HEK293 (cell line): ENCODE data around the gene CIDEA.

Experiments used
- CTCF ChIA-PET: fragments of 350-600 bp; formaldehyde crosslinking; extraction: SDS; loops from one replicate; lab custom pipeline; 2021; ENCODE audit warnings: antibody characterized with exemption; lab: Yijun Ruan, JAX
- POLR2A ChIA-PET: fragments of 300-600 bp; formaldehyde crosslinking; extraction: SDS; loops from one replicate; lab custom pipeline; 2020; ENCODE audit warnings: antibody characterized with exemption, inconsistent platforms; lab: Yijun Ruan, JAX
- H3K27ac ChIP-seq: fragments of 200-500 bp; sonication (Bioruptor generic); 2 replicates; pipeline ENCODE4 v1.5.1; 2014; ENCODE audit warnings: low read depth, low read length, control low read depth, inconsistent platforms; ENCODE audit errors: extremely low read depth
- H3K36me3 ChIP-seq, 2 experiments: fragments of 200-500 bp in 1 of 2; sonication (Bioruptor generic) in 1 of 2; 1 replicate in 1 of 2; 2 replicates in 1 of 2; pipeline ENCODE4 v1.5.1; 2014 to 2017; ENCODE audit warnings: inconsistent platforms in 2 of 2, low read length in 2 of 2; ENCODE audit not compliant: control insufficient read depth in 2 of 2, insufficient read depth in 1 of 2
- H3K4me1 ChIP-seq: fragments of 200-500 bp; sonication (Bioruptor generic); 2 replicates; pipeline ENCODE4 v1.5.1; 2014; ENCODE audit warnings: mild to moderate bottlenecking, low read length, inconsistent platforms; ENCODE audit not compliant: control insufficient read depth, insufficient read depth
- H3K4me3 ChIP-seq: 2 replicates; pipeline ENCODE4 v1.5.1; 2011; ENCODE audit warnings: low read depth, mild to moderate bottlenecking, control low read depth, low read length, moderate library complexity
- H3K9me3 ChIP-seq: fragments of 200-500 bp; sonication (Bioruptor generic); 2 replicates; pipeline ENCODE4 v1.5.1; 2014; ENCODE audit warnings: low read depth, low read length, inconsistent platforms; ENCODE audit not compliant: control insufficient read depth, insufficient read depth
- ATF2 ChIP-seq: fragments of 450-650 bp; formaldehyde crosslinking; IDR thresholded peaks from 2 replicates; pipeline ENCODE4 v1.5.1; 2016; ENCODE audit warnings: missing biosample characterization, missing genetic modification characterization, low read depth
- REPIN1 ChIP-seq: fragments of 450-650 bp; formaldehyde crosslinking; IDR thresholded peaks from 2 replicates; pipeline ENCODE4 v1.5.1; 2017; ENCODE audit warnings: missing biosample characterization, missing genetic modification characterization, low read depth
- SCRT1 ChIP-seq: fragments of 450-650 bp; formaldehyde crosslinking; IDR thresholded peaks from 2 replicates; pipeline ENCODE4 v1.5.1; 2016; ENCODE audit warnings: missing biosample characterization, missing genetic modification characterization, borderline replicate concordance
- ZBTB44 ChIP-seq: fragments of 450-650 bp; IDR thresholded peaks from 2 replicates; pipeline ENCODE4 v1.5.1; 2018; ENCODE audit warnings: missing biosample characterization, mild to moderate bottlenecking, missing genetic modification characterization
- ZFP69B ChIP-seq: fragments of 450-650 bp; formaldehyde crosslinking; IDR thresholded peaks from 2 replicates; pipeline ENCODE4 v1.5.1; 2016; ENCODE audit warnings: missing biosample characterization, missing genetic modification characterization
- ZNF114 ChIP-seq: fragments of 450-650 bp; formaldehyde crosslinking; IDR thresholded peaks from 2 replicates; pipeline ENCODE4 v1.5.0; 2017; ENCODE audit warnings: missing biosample characterization, missing genetic modification characterization
- ZNF202 ChIP-seq: fragments of 450-650 bp; formaldehyde crosslinking; IDR thresholded peaks from 2 replicates; pipeline ENCODE4 v1.5.1; 2016; ENCODE audit warnings: missing biosample characterization, missing genetic modification characterization, borderline replicate concordance
- ZNF311 ChIP-seq: fragments of 450-650 bp; formaldehyde crosslinking; IDR thresholded peaks from 2 replicates; pipeline ENCODE4 v1.5.1; 2017; ENCODE audit warnings: missing biosample characterization, missing genetic modification characterization, borderline replicate concordance
- ZNF341 ChIP-seq: fragments of 450-650 bp; formaldehyde crosslinking; IDR thresholded peaks from 2 replicates; pipeline ENCODE4; 2016; ENCODE audit warnings: low read depth, missing biosample characterization, missing genetic modification characterization
- ZNF391 ChIP-seq: fragments of 450-650 bp; formaldehyde crosslinking; IDR thresholded peaks from 2 replicates; pipeline ENCODE4 v1.5.1; 2016; ENCODE audit warnings: low read depth, missing biosample characterization, missing genetic modification characterization, borderline replicate concordance
- ZNF433 ChIP-seq: fragments of 450-650 bp; formaldehyde crosslinking; IDR thresholded peaks from 2 replicates; pipeline ENCODE4 v1.5.1; 2016; ENCODE audit warnings: missing biosample characterization, missing genetic modification characterization, low read depth
- ZNF513 ChIP-seq: fragments of 450-650 bp; IDR thresholded peaks from 2 replicates; pipeline ENCODE4 v1.5.1; 2018; ENCODE audit warnings: missing biosample characterization, missing genetic modification characterization
- ZNF558 ChIP-seq: fragments of 450-650 bp; formaldehyde crosslinking; IDR thresholded peaks from 2 replicates; pipeline ENCODE4 v1.5.1; 2016; ENCODE audit warnings: missing biosample characterization, missing genetic modification characterization
- ZNF658 ChIP-seq: fragments of 450-650 bp; formaldehyde crosslinking; IDR thresholded peaks from 2 replicates; pipeline ENCODE4; 2016; ENCODE audit warnings: missing biosample characterization, missing genetic modification characterization
- ZNF707 ChIP-seq: fragments of 450-650 bp; formaldehyde crosslinking; IDR thresholded peaks from 2 replicates; pipeline ENCODE4 v1.5.1; 2016; ENCODE audit warnings: missing biosample characterization, missing genetic modification characterization
- ZNF768 ChIP-seq: fragments of 450-650 bp; formaldehyde crosslinking; IDR thresholded peaks from 2 replicates; pipeline ENCODE4 v1.5.1; 2018; ENCODE audit warnings: missing biosample characterization, mild to moderate bottlenecking, missing genetic modification characterization
- ZSCAN23 ChIP-seq: fragments of 450-650 bp; formaldehyde crosslinking; IDR thresholded peaks from 2 replicates; pipeline ENCODE4 v1.5.1; 2016; ENCODE audit warnings: missing biosample characterization, missing genetic modification characterization

The CIDEA gene

DNA sequence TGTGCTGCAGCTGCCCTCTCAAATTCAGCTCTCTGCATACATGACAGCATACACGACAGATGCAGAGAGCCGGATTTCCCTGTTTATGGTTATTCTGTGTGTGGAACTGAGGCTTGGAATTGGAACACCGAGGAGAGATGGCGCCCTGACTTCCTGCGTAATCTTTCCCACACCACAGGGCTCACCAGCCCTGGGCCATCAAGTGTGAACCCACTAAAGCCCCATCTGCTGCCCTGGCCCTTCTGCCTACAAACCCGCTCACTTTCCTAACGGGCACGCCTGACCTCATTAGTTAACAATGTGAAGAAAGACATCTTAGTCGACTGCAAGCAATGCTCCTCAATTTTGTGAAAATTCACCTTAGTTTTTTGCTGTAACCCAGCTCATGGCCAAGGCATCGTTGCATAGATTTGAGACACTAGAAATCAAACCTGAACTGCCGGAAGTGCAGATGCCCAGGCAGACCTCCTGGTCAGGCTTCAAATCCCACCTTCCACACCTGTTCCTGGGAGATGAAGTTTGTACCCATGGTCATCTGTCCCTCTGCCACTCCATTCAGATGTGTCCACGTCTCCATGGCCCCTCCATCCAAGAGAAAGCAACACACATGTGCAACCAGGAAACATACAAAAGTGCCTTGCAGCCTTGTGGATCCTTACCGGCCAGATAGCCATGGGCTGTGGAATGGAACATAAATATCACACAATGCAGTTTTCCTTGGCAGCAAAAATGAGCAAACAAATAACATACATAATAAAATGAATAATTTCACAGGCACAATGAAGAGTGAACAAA lies 5.0 kb upstream of the CIDEA start:
- POLR2A ChIA-PET = no interaction called here
- CTCF ChIA-PET = interaction anchor here (0.9 to 2.4 kb wide), 5 partner anchors 10 to 142 kb away, joined by 3 to 12 read pairs (median 4); no protein-coding TSS in a partner anchor
- H3K36me3 ChIP-seq = no peaks in the 10 kb centered on the region
- H3K9me3 ChIP-seq = no peaks in the 10 kb centered on the region
- no peaks in the 10 kb centered on the region for H3K4me1 ChIP-seq
- TF ChIP-seq SCRT1 (tag by site-specific recombination) (no peak), ZNF311 (tag by site-specific recombination) (no peak), ZNF513 (tag by site-specific recombination) (no peak), ZNF707 (tag by site-specific recombination) (no peak)
- H3K27ac ChIP-seq = no peak overlapping the region
- H3K4me3 ChIP-seq = no peak overlapping the region

GRCh38 chr18:12251311-12251710 lies 2.9 kb upstream of the CIDEA start:
- no peak overlapping the region for H3K4me3 ChIP-seq
- CTCF ChIA-PET = interaction anchor here (2.6 to 4.0 kb wide), 2 partner anchors 14 to 21 kb away, joined by 20 to 28 read pairs; no protein-coding TSS in a partner anchor
- H3K36me3 ChIP-seq = no peaks in the 10 kb centered on the region
- H3K4me1 ChIP-seq = no peaks in the 10 kb centered on the region
- no peaks in the 10 kb centered on the region for H3K9me3 ChIP-seq
- no peak overlapping the region for H3K27ac ChIP-seq
- no peak for TF ChIP-seq ZBTB44 (tag by site-specific recombination)
- TF ChIP-seq ATF2 = no peak
- no peak for TF ChIP-seq ZNF391 (tag by site-specific recombination)
- TF ChIP-seq ZFP69B (tag by site-specific recombination) = no peak
- TF ChIP-seq ZNF114 (tag by site-specific recombination) = no peak
- TF ChIP-seq ZSCAN23 (tag by site-specific recombination) = no peak
- no peak for TF ChIP-seq ZNF341 (tag by site-specific recombination)
- no peak for TF ChIP-seq ZNF513 (tag by site-specific recombination)
- no peak for TF ChIP-seq ZNF558 (tag by site-specific recombination)
- no peak for TF ChIP-seq ZNF202 (tag by site-specific recombination)
- no peak for TF ChIP-seq ZNF658 (tag by site-specific recombination)
- no peak for TF ChIP-seq ZNF433 (tag by site-specific recombination)
- no peak for TF ChIP-seq REPIN1
- no peak for TF ChIP-seq ZNF768 (tag by site-specific recombination)
- TF ChIP-seq, all 188 proteins: peak for 0
- POLR2A ChIA-PET = no interaction called here
